WI38 (cell line): ENCODE results near the gene MAGEB5.

Experiments used
- H3K4me3 ChIP-seq: 2 replicates; pipeline ENCODE4 v1.5.1; 2011; ENCODE audit warnings: low read depth, mild to moderate bottlenecking, control low read depth, low read length
- CTCF ChIP-seq: IDR thresholded peaks from 2 replicates; pipeline ENCODE4 v1.5.1; 2012; ENCODE audit warnings: low read depth, mild to moderate bottlenecking, control low read depth, low read length

Gene MAGEB5

GRCh38 chrX:26254436-26254835 is 38.5 kb downstream of the MAGEB5 start:
- no peak overlapping the region for H3K4me3 ChIP-seq
- no peak for TF ChIP-seq CTCF

- no peak overlapping the region for H3K4me3 ChIP-seq
- no peak for TF ChIP-seq CTCF
Observed at GRCh38 chrX:26262121-26262523, 46.2 kb downstream of the MAGEB5 start.
